ENCODE data around the gene IRAK2.
A peak's percentile ranks its signal among the peaks of the same experiment; 100 is the strongest.
"Not testable (repeated sequence)": the region's sequence is repeated elsewhere in the genome, so short reads cannot be mapped to it uniquely, and the experiment has no call there.

Gene IRAK2

GRCh38 chr3:10160925-10161324, 3.8 kb upstream of the IRAK2 start:
- no peak for TF ChIP-seq CTCF (conservative IDR thresholded peaks at IDR 0.05; ENCODE audit: low read depth, low read length)
- no peaks in the 10 kb centered on the region for H3K27me3 ChIP-seq (ENCODE audit: insufficient read depth, low read depth)
- H2AFZ ChIP-seq (ENCODE audit: low read depth), result no peak overlapping the region

DNA sequence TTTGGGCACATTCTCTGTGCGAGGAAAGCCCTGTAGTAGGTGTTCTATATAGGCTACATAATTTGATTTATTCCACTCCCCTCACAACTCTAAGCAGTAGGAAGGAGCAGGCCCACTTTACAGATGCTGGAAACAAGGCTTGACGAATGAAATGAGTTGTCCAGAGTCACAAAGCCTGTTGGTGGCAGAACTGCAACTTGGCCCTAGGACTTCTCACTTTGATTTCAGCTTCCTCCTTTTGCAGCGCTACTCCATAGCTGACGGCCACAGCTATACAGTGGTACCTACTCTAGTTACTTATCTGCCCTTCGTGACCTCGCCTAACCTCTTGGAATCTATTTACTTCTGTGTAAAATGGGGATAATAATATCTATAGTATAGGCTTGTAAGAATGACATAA, 2.5 kb upstream of the IRAK2 start:
- Histone ChIP-seq H2AFZ (ENCODE audit: low read depth) (no peak overlapping the region), H3K4me3 (IDR thresholded peaks at IDR 0.05; ENCODE audit: insufficient read depth, low read depth, low read length) (no peak overlapping the region), H3K4me2 (no peak overlapping the region), H3K9ac (no peak overlapping the region), H4K20me1 (ENCODE audit: insufficient read depth) (no peaks in the 10 kb centered on the region), H3K36me3 (ENCODE audit: insufficient read depth) (no peaks in the 10 kb centered on the region), H3K27me3 (ENCODE audit: insufficient read depth, low read depth) (no peaks in the 10 kb centered on the region), H3K79me2 (ENCODE audit: insufficient read depth, low read depth) (no peaks in the 10 kb centered on the region), H3K4me1 (ENCODE audit: low read depth, poor library complexity, severe bottlenecking) (no peaks in the 10 kb centered on the region), H3K27ac (no peak overlapping the region)
- TF ChIP-seq CTCF (conservative IDR thresholded peaks at IDR 0.05; ENCODE audit: low read depth, low read length), result no peak

More at GRCh38 chr3:10160925-10161324, 3.8 kb upstream of the IRAK2 start:
- no peak overlapping the region for H3K9ac ChIP-seq
- no peaks in the 10 kb centered on the region for H4K20me1 ChIP-seq (ENCODE audit: insufficient read depth)
- no peak overlapping the region for H3K27ac ChIP-seq
- H3K36me3 ChIP-seq (ENCODE audit: insufficient read depth), result no peaks in the 10 kb centered on the region
- no peak overlapping the region for H3K4me2 ChIP-seq
- no peaks in the 10 kb centered on the region for H3K79me2 ChIP-seq (ENCODE audit: insufficient read depth, low read depth)
- no peak overlapping the region for H3K4me3 ChIP-seq (IDR thresholded peaks at IDR 0.05; ENCODE audit: insufficient read depth, low read depth, low read length)
- no peaks in the 10 kb centered on the region for H3K4me1 ChIP-seq (ENCODE audit: low read depth, poor library complexity, severe bottlenecking)

DNA sequence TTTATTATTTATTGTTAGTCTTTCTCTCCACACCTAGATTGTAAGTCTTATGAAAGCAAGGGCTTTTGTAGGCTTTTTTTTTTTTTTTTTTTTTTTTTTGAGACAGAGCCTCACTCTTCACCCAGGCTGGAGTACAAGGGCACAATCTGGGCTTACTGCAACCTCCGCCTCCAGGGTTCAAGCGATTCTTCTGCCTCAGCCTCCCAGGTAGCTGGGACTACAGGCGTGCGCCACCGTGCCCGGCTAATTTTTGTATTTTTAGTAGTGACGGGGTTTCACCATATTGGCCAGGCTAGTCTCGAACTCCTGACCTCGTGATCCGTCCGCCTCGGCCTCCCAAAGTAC, 546 bp upstream of the IRAK2 start:
- H3K27ac ChIP-seq; H3K9ac ChIP-seq; H3K4me2 ChIP-seq; H3K36me3 ChIP-seq (ENCODE audit: insufficient read depth); H4K20me1 ChIP-seq (ENCODE audit: insufficient read depth); H3K79me2 ChIP-seq (ENCODE audit: insufficient read depth, low read depth); H3K4me3 ChIP-seq (IDR thresholded peaks at IDR 0.05; ENCODE audit: insufficient read depth, low read depth, low read length); H3K4me1 ChIP-seq (ENCODE audit: low read depth, poor library complexity, severe bottlenecking); H3K27me3 ChIP-seq (ENCODE audit: insufficient read depth, low read depth): not testable (repeated sequence)
- peak overlapping the region; percentile 26; the same call in 1 of the 2 replicates for H2AFZ ChIP-seq (ENCODE audit: low read depth)

GRCh38 chr3:10166213-10166604, 1.5 kb downstream of the IRAK2 start:
- H3K4me1 ChIP-seq (ENCODE audit: low read depth, poor library complexity, severe bottlenecking), result no peaks in the 10 kb centered on the region
- H3K4me3 ChIP-seq (IDR thresholded peaks at IDR 0.05; ENCODE audit: insufficient read depth, low read depth, low read length), result no peak overlapping the region
- H3K36me3 ChIP-seq (ENCODE audit: insufficient read depth), result no peaks in the 10 kb centered on the region
- H3K27me3 ChIP-seq (ENCODE audit: insufficient read depth, low read depth), result no peaks in the 10 kb centered on the region
- no peak overlapping the region for H3K9ac ChIP-seq
- no peak overlapping the region for H3K4me2 ChIP-seq
- no peak for TF ChIP-seq CTCF (conservative IDR thresholded peaks at IDR 0.05; ENCODE audit: low read depth, low read length)
- H4K20me1 ChIP-seq (ENCODE audit: insufficient read depth), result no peaks in the 10 kb centered on the region
- H2AFZ ChIP-seq (ENCODE audit: low read depth), result no peak overlapping the region
- H3K79me2 ChIP-seq (ENCODE audit: insufficient read depth, low read depth), result no peaks in the 10 kb centered on the region
- H3K27ac ChIP-seq, result no peak overlapping the region

DNA sequence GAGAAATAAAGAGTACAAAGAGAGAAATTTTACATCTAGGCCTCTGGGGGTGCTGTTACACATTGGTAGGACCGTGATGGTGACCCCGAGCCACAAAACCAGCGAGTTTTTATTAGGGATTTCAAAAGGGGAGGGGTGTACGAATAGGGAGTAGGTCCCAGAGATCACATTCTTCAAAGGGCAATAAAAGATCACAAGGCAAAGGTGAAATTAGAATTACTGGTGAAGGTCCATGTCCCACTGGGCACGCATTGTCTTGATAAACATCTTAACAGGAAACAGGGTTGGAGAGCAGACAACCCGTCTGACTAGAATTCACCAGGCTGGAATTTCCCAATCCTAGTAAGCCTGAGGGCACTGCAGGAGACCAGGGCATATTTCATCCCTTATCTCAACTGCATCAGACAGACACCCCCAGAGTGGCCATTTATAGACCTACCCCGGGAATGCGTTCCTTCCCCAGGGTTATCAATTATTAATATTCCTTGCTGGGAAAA, 4.3 kb downstream of the IRAK2 start:
- no peak overlapping the region for H3K9ac ChIP-seq
- no peak overlapping the region for H3K27ac ChIP-seq
- H3K36me3 ChIP-seq (ENCODE audit: insufficient read depth), result no peaks in the 10 kb centered on the region
- H3K27me3 ChIP-seq (ENCODE audit: insufficient read depth, low read depth), result no peaks in the 10 kb centered on the region
- H2AFZ ChIP-seq (ENCODE audit: low read depth), result no peak overlapping the region
- H3K4me3 ChIP-seq (IDR thresholded peaks at IDR 0.05; ENCODE audit: insufficient read depth, low read depth, low read length), result no peak overlapping the region
- no peaks in the 10 kb centered on the region for H3K79me2 ChIP-seq (ENCODE audit: insufficient read depth, low read depth)
- no peaks in the 10 kb centered on the region for H4K20me1 ChIP-seq (ENCODE audit: insufficient read depth)
- H3K4me2 ChIP-seq, result no peak overlapping the region
- no peaks in the 10 kb centered on the region for H3K4me1 ChIP-seq (ENCODE audit: low read depth, poor library complexity, severe bottlenecking)
- TF ChIP-seq CTCF (conservative IDR thresholded peaks at IDR 0.05; ENCODE audit: low read depth, low read length), result no peak

Data from KMS-11 (cell line).